ENCODE data around the gene RPL38. TPM values are rescaled to one million over a fixed set of nuclear protein-coding genes. Genes with fewer than 3 reads are reported as not detected.

Gene RPL38
- total and polyA plus RNA-seq, 2 donors (not counting 1 experiment from before 2014, with no cell fraction given) = 1,185 to 3,018 TPM

GRCh38 chr17:74181341-74181740 is 22.1 kb upstream of the RPL38 start:
- Histone ChIP-seq H4K20me1 (ENCODE audit: control insufficient read depth, extremely low read depth, insufficient read depth, low read length) (no peaks in the 10 kb centered on the region), H3K4me2 (ENCODE audit: extremely low read depth, insufficient read depth, low read length) (no peak overlapping the region), H3K9me3 (ENCODE audit: control insufficient read depth, insufficient read depth, low read depth, low read length) (no peaks in the 10 kb centered on the region), H2AFZ (ENCODE audit: low read length) (no peak overlapping the region), H3K36me3 (ENCODE audit: control insufficient read depth, insufficient read depth, low read length) (no peaks in the 10 kb centered on the region), H3K4me1 (ENCODE audit: control insufficient read depth, extremely low read depth, insufficient read depth, low read length) (no peaks in the 10 kb centered on the region), H3K27ac (ENCODE audit: insufficient read depth, low read length) (no peak overlapping the region), H3K79me2 (ENCODE audit: control insufficient read depth, insufficient read depth, low read length) (no peaks in the 10 kb centered on the region), H3K9ac (ENCODE audit: insufficient read depth, low read length) (no peak overlapping the region), H3K4me3 (replicated peaks in 1 of 4; ENCODE audit: control extremely low read depth in 1 of 4, insufficient read depth in 1 of 4, low read depth in 3 of 4, low read length in 4 of 4) (no peak overlapping the region), H3K27me3 (ENCODE audit: control insufficient read depth, insufficient read depth, low read length) (no peaks in the 10 kb centered on the region)
- TF ChIP-seq EZH2 (IDR thresholded peaks at IDR 0.05; ENCODE audit: low read length, missing control alignments) (no peak), CTCF (conservative IDR thresholded peaks at IDR 0.05 in 1 of 2, IDR thresholded peaks at IDR 0.05 in 1 of 2; ENCODE audit: low read depth in 1 of 2, low read length in 2 of 2) (no peak)
- no peak for DNase-seq (ENCODE audit: low read depth in 2 of 2)

DNA sequence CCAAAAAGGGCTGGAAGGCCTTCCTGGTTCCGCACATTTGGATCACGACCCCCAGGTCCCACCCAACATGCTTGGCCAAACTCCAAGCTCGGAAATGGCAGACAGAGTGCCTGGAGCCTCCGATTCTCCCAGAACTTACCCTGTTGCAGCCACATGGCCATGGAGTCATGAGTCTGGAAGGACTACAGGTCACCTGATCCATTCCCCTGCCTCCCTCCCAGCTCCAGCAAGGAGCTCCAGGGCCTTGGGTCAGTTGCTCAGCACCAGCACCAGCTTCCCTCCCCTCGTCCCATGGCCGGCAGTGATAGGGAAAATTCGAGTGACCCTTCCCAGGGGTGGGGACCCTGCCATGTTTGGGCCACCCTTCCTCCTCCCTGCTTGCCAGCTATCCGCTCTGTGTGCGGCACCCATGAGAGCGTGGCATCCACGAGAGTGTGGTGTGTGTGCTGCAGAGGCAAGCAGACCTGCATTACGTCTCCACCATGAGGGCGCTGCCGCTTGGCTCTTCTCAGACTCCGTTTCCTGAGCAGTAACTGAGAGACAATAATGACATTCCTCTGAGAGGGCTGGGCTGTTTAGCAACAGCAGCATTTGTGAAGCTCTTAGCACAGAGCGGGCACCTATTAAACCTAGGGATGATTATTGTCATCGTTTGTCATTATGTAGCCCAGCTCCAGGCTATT is 21.3 kb upstream of the RPL38 start:
- DNase-seq (ENCODE audit: low read depth in 2 of 2) = no peak
- no peak overlapping the region for H2AFZ ChIP-seq (ENCODE audit: low read length)
- H3K27me3 ChIP-seq (ENCODE audit: control insufficient read depth, insufficient read depth, low read length) = no peaks in the 10 kb centered on the region
- no peak overlapping the region for H3K27ac ChIP-seq (ENCODE audit: insufficient read depth, low read length)
- H3K9ac ChIP-seq (ENCODE audit: insufficient read depth, low read length) = no peak overlapping the region
- H3K4me3 ChIP-seq (replicated peaks in 1 of 4; ENCODE audit: control extremely low read depth in 1 of 4, insufficient read depth in 1 of 4, low read depth in 3 of 4, low read length in 4 of 4) = no peak overlapping the region
- no peaks in the 10 kb centered on the region for H3K4me1 ChIP-seq (ENCODE audit: control insufficient read depth, extremely low read depth, insufficient read depth, low read length)
- H3K36me3 ChIP-seq (ENCODE audit: control insufficient read depth, insufficient read depth, low read length) = no peaks in the 10 kb centered on the region
- H3K9me3 ChIP-seq (ENCODE audit: control insufficient read depth, insufficient read depth, low read depth, low read length) = no peaks in the 10 kb centered on the region
- H3K4me2 ChIP-seq (ENCODE audit: extremely low read depth, insufficient read depth, low read length) = no peak overlapping the region
- TF ChIP-seq CTCF (conservative IDR thresholded peaks at IDR 0.05 in 1 of 2, IDR thresholded peaks at IDR 0.05 in 1 of 2; ENCODE audit: low read depth in 1 of 2, low read length in 2 of 2) = no peak
- no peaks in the 10 kb centered on the region for H4K20me1 ChIP-seq (ENCODE audit: control insufficient read depth, extremely low read depth, insufficient read depth, low read length)
- H3K79me2 ChIP-seq (ENCODE audit: control insufficient read depth, insufficient read depth, low read length) = no peaks in the 10 kb centered on the region

DNA sequence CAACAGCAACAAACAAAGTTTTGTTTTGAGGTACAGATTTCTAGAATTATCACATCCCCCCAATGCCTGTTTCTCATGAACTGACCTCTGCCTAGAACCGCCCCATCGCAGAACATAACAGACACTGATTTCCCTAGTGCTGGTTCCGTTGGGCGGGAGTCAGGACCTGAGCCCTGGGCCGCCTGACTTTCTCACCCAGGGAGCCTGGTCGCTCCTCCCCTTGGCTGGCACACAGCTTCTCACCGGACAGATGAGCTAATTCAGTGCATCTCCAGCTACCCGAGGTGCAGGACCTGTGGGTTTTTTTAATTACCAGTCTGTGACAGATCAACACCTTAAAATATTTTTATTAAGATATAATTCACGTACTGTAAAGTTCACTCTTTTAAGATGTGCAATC is 20.1 kb upstream of the RPL38 start:
- no peak for DNase-seq (ENCODE audit: low read depth in 2 of 2)
- Histone ChIP-seq H4K20me1 (ENCODE audit: control insufficient read depth, extremely low read depth, insufficient read depth, low read length) (no peaks in the 10 kb centered on the region), H3K36me3 (ENCODE audit: control insufficient read depth, insufficient read depth, low read length) (no peaks in the 10 kb centered on the region), H3K4me3 (replicated peaks in 1 of 4; ENCODE audit: control extremely low read depth in 1 of 4, insufficient read depth in 1 of 4, low read depth in 3 of 4, low read length in 4 of 4) (no peak overlapping the region), H3K9ac (ENCODE audit: insufficient read depth, low read length) (no peak overlapping the region), H3K4me2 (ENCODE audit: extremely low read depth, insufficient read depth, low read length) (no peak overlapping the region), H2AFZ (ENCODE audit: low read length) (no peak overlapping the region), H3K27me3 (ENCODE audit: control insufficient read depth, insufficient read depth, low read length) (no peaks in the 10 kb centered on the region), H3K9me3 (ENCODE audit: control insufficient read depth, insufficient read depth, low read depth, low read length) (no peaks in the 10 kb centered on the region), H3K27ac (ENCODE audit: insufficient read depth, low read length) (no peak overlapping the region), H3K79me2 (ENCODE audit: control insufficient read depth, insufficient read depth, low read length) (no peaks in the 10 kb centered on the region), H3K4me1 (ENCODE audit: control insufficient read depth, extremely low read depth, insufficient read depth, low read length) (no peaks in the 10 kb centered on the region)
- TF ChIP-seq EZH2 (IDR thresholded peaks at IDR 0.05; ENCODE audit: low read length, missing control alignments) = no peak
- TF ChIP-seq CTCF (conservative IDR thresholded peaks at IDR 0.05 in 1 of 2, IDR thresholded peaks at IDR 0.05 in 1 of 2; ENCODE audit: low read depth in 1 of 2, low read length in 2 of 2) = no peak
